HG03558 (cell line): ENCODE measurements around the gene SCYGR2.
"Not testable (repeated sequence)": the region's sequence is repeated elsewhere in the genome, so short reads cannot be mapped to it uniquely, and the experiment has no call there.

Experiments used
- ATAC-seq: cut with Tn5 transposase; IDR thresholded peaks from one replicate; pipeline ENCODE4 v1.9.1; 2021; ENCODE audit warnings: moderate number of reproducible peaks; ENCODE audit not compliant: unreplicated experiment; ENCODE audit errors: extremely low read depth

Gene SCYGR2, protein sequence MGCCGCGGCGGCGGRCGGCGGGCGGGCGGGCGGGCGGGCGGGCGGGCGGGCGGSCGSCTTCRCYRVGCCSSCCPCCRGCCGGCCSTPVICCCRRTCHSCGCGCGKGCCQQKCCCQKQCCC

DNA sequence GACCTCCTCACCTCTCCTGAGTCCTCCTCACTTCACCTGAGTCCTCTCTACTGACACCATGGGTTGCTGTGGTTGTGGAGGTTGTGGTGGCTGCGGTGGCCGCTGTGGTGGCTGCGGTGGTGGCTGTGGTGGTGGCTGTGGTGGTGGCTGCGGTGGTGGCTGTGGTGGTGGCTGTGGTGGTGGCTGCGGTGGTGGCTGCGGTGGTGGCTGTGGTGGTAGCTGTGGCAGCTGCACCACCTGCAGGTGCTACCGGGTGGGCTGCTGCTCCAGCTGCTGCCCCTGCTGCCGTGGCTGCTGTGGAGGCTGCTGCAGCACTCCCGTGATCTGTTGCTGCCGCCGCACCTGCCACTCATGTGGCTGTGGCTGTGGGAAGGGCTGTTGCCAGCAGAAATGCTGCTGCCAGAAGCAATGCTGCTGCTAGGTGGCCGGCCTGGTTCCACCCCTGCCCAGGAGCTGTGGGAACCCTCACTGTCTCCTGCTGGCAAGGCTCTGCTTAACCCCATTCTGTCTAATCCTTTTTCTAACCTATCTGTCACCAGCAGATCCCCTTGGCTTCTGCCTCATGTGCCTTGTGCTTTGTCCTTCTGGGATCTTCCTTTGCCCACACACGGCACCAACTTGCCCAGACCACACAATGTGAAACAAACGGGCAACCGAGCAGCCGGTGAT lies at the start of gene SCYGR2:
Gene SCYGR2, plus strand, starts transcription at position 59 of the 669 bp plus-strand sequence. Its CDS starts 0 bp downstream, at position 59.
- ATAC-seq: not testable (repeated sequence)

DNA sequence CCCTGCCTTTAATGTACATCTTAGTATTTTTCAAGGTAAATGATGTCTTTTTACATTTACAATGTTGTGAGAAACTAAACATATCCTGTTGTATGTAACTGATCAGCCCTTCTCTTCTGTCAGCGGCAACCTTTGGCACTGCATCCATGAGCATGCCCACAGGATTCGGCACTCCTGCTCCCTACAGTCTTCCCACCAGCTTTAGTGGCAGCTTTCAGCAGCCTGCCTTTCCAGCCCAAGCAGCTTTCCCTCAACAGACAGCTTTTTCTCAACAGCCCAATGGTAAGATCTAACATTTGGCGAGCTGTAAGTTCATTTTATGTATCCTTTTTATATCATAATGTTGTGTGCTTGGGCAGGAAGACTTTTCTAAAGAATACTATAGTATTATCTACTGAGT lies 46.9 kb upstream of the SCYGR2 start:
- ATAC-seq: no peak

DNA sequence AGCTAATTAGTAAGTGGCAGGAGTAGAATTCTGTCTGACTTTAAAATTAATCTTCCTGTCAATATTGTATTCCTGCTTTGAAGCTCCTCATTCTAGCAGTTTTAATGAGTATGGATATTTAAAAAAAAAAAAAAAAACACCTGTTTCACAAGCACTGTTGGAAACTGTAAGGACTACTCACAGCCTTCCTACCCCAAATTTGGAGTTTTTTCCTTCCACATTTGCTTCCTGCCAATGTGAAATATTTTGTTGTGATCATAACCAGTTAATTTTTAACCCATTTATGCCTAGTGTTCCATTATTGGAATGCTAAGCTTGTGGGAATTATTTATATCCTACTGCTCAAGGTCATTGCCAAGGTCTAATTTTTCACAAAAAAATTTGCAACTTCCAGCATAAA lies 36.1 kb upstream of the SCYGR2 start:
- ATAC-seq: no peak

DNA sequence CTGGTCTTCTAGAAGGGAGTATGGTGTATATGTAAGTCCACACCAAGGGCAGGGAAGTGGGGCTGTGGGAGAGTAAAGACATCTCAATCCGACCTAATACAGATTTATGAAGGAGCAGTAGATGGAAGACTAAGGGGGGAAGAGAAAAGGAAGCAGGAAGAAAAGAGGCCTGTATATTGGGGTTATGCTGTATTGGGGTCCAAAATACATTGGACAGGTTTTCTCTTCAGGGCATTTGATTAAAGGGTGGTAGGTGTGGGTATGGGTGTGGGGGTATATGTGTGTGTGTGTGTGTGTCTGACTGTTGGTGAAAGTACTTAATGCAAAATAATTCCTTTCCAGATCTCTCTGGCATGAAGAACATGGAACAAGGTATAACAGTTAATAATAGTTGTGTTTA lies 33.6 kb upstream of the SCYGR2 start:
- ATAC-seq: no peak

DNA sequence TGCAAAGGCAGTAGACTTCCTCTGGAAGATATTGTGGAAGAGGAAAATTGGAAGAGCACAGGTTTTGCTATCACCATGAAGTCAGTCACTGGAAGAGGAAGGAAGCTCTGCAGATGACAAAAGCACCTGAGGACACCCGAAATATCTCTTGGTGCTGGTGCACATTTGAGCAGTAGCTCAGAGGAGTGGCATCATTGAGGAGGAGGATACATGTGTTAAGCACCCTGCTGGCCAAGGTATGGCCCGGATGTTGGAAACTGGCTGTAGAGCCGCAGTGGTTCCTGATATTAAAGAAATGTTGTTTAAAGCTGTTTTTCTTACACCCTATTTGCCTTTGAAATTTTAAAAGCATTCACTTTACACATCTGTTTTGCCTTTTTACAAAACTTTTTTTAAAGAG lies 32.7 kb upstream of the SCYGR2 start:
- ATAC-seq: no peak

DNA sequence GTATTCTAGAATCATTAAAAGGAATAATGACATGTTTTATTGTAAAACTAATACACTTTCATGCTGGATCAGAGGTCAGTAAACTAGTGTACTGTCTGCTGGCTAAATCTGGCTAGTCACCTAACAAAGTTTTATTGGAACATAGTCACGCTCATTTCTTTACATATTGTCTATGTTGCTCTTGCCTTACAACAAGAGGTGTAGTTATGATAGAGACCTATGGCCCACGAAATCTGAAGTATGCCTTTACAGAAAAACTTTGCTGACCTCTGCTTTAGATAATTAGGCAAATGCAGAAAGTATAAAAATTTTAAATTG lies 29.9 kb upstream of the SCYGR2 start:
- ATAC-seq: no peak

DNA sequence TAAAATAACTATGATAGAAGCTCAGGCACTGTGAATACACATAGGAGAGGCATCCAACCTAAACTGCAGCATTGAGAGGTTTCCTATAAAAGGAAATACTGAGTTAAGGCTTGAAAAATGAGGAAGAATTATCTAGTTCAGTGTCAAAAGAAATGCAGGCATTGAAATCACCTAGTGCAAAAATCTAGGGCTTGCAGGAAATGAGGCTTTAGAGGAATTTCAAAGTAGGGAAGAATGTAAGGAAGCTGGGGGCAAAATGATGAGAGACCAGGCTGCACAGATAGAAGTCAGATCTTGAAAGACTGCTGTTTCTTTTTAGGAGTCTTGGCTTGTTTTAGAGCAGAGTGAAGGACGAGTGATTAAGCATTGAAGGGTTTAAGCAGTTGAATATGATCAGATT lies 28.1 kb upstream of the SCYGR2 start:
- no peak for ATAC-seq

DNA sequence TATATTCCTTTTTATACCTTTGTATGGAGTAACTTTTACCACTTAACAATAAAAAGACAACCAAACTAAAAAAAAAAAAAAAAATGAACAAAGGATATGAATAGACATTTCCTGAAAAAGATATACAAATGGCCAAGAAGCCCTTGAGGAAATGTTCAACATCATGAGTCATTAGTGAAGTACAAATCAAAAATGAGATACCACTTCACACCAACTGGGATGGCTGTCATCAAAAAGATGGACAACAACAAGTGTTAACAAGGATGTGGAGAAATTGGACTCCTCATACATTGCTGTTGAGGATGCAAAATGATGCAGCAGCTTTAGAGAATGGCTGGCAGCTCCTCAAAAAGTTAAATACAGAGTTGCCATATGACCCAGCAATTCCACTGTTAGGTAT lies 22.6 kb upstream of the SCYGR2 start:
- no peak for ATAC-seq

DNA sequence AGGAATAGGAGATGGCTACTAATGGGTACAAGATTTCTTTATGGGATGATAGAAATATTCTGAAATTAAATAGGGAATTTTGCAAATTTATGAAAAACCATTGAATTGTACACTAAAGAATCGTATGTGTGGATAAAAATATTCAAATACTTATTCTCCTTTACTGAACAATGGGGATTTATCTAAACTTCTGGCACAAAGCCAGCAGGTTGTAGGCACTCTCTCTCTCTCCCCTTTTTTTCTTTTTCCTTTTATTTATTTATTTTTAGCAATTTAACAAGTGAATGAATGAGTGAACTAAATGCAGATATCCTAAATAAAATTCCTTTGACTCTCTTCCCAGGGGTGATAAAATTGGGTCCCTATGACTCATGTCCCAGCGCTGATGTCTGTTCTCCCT lies 21.9 kb upstream of the SCYGR2 start:
- no peak for ATAC-seq

DNA sequence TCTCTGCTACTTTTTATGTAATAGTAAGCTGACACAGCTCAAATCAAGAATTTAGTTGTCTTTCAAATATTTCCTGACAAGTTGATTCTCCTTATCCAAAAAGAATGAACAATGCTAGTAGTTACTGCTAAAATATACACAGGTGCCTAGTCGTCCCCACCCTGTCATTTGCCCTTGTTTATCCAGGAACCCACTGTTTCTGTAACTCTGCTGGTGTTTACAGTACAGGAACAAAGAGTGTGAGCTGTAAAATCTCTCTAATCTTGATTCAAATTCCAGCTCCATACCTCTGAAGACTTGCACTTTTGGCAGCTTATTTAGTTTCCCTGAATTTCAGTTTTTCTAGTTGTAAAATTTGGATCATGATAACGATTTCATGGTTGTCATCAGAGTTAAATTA lies 21.1 kb upstream of the SCYGR2 start:
- ATAC-seq: no peak

DNA sequence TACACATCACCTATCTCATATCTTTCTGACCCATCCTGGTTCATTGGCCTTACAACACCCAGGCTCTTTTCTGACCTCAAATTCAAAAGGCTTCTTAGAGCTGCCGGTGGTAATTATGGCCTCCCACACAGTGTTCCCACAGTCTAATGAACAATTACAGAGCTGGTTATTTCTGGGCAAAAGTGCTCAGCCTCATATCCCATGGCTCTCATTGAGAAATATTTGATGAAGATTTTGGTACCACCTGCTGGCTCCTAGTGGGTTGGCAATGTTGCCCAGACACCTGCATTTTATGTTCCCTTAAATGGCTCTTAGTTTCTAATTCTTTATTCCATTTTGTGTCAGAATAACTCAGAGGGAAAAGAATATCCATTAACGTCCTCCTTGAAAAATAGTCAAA lies 20.1 kb upstream of the SCYGR2 start:
- ATAC-seq: no peak

DNA sequence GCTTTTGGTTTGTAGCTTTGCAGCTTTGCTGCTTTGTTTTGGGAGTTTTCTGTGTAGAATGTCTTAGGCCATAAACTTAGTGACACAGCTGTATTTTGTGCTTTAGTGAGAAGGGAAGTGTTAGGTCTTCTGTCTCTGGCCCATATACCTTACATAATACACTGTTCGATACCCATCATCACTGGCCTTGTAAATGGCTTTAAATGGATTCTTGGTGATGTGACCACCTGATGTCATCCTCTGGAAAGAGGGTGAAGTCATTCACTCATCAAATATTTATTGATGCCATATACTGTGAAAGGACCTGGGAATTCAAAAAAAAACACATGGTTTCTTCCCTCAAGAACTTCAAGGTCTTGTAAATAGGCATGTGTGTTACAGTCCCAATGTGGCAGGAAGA lies 18.9 kb upstream of the SCYGR2 start:
- ATAC-seq: no peak

DNA sequence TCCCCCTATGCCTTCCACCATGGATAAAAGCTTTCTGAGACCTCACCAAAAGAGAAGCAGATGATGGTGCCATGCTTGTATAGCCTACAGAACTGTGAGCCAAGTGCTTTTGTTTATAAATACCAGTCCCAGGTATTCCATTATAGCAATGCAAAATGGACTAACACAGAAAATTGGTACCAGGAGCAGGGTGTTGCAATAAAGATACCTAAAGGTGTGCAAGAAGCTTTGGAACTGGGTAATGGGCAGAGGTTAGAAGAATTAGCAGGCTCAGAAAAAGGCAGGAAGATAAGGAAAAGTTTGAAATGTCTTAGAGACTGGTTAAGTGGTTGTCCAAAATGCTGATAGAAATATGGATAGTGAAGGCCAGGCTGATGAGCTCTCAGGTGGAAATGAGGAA lies 16.3 kb upstream of the SCYGR2 start:
- ATAC-seq: no peak

DNA sequence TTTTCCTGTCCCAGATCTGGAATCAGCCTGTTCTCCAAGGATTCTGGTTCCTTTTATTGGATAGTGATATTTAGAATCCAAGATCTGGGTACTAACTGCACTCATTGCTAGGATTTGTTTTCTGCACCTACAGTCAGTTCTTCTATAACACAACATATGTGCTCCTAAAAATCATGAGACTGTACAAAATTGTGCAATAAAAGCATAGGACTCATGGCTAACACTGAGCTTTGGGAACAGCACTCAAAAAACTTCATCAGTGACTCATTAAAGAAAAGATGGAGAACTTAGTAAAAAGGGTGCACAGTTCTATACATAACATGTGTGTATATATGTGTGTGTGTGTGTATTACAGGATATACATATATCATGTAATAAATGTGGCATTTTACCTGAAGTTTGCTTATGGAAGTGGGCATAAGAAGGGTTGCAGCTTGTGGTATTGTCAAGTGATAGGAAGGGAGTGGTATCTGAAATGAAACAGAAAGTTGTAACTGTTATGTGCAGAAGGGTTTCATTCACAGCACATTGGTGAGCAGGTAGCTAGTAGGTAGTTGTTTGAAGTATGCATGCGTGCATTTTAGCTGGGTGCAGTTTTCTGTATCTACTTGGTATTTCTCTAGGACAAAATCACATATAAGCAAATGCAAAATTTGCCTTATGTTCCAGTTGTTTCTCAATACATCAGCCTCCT lies 5.9 kb upstream of the SCYGR2 start:
- no peak for ATAC-seq

DNA sequence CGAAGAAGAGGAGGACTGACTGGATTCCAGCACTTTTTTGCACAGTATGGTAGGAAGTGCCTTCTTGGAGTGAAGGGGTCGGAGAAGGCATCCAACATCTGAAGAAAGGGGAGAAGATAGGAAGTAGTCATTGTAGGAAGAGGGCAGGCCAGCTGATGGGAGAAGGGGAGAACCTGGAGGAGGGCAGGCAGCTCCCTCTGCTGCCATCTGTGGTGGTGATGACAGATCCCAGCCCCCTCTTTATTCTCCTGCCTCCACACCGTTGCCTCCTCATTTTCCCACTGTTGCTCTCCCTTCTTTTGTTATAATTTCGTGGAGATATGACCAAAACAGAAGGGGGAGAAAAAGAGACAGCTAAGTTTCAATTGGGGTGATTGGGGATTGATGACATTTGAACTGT lies 2.9 kb upstream of the SCYGR2 start:
- no peak for ATAC-seq

DNA sequence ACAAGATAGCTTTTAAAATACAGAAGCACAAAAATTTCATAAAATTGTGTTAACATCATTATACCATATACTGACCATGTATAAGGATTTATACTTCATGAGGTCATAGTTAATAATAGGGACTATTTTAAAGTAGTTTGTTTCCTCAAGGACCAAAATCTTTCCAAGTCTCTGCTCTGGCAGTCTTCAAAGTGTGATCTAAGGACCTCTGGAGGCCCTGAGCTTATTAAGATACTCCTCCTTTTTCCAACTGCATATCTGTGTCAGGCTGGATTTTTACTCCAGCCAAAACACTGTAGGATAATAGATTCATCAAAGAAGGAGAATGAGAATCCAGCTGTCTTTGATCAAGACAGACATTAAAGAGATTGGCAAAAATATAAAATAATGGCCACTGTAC lies 1.7 kb upstream of the SCYGR2 start:
- no peak for ATAC-seq

DNA sequence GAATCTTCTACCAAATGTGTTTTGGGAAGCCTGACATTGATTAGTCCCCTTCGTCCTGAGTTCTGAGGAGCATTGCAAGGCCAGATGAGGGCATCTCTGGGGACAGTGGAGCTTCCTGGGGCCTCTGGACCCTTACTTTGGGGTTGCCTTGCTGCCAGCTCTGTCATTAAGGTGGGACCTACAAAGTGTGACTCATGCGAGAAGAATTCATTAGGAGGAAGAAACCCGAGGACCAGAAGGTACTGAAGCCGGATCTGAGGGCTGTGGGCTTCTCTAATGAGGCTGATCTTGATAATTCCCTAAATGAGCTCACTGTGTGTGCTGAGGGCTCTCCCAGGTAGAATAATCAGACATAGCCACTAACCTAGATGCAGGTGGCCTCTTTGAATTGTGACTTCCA lies 695 bp upstream of the SCYGR2 start:
- ATAC-seq: no peak

DNA sequence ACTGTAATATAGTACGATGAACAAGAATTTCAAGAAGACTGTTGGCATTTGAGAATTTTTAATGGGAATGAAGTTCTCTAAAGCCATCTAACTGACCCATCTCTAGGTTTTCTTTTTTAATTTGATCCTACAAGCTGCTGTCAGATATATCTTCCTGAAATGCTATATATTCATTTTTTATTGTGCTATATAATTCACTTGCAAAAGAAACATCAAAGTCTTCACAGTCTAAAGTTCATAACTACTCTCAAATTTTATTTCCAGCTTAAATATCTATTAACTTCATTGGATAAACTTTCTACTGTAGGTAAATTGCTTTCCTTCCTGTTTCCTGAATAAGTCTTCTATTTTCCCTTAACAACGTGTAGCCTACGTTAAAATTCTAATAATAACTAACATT lies 3.7 kb downstream of the SCYGR2 start:
- ATAC-seq: no peak

DNA sequence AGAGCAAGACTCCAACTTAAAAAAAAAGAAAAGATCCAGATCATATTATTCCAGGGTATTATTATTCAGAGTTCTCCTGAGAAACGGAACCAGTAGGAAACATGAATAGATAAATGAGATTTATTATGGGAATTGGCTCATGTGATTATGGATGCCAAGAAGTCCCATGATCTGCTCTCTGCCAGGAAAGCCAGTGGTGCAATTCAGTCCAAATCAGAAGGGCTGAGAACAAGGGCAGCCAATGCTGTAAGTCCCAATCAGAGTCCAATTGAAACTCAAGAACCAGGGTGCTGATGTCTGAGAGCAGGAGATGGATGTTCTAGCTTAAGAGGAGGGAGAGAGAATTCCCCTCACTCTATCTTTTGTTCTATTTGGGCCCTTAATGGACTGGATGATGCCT lies 7.8 kb downstream of the SCYGR2 start:
- ATAC-seq: no peak

DNA sequence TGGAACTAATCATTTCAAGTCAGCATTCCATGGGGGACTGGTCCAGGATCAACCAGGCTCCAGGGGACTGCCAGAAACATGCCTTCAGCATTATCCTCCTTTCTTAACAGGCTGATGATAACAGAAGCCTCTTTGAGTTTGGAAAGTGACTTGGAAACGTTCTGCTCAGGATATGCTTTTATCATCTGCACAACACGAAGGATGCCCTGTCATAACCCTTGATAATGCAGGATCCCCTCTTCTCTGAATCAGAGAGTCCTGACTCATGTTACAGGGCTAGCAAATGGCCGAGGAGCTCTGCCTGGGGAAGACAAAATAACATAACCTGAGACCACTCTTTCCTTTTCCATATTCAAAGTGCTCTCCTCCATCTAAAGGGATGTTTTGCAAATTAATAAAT lies 9.2 kb downstream of the SCYGR2 start:
- no peak for ATAC-seq

DNA sequence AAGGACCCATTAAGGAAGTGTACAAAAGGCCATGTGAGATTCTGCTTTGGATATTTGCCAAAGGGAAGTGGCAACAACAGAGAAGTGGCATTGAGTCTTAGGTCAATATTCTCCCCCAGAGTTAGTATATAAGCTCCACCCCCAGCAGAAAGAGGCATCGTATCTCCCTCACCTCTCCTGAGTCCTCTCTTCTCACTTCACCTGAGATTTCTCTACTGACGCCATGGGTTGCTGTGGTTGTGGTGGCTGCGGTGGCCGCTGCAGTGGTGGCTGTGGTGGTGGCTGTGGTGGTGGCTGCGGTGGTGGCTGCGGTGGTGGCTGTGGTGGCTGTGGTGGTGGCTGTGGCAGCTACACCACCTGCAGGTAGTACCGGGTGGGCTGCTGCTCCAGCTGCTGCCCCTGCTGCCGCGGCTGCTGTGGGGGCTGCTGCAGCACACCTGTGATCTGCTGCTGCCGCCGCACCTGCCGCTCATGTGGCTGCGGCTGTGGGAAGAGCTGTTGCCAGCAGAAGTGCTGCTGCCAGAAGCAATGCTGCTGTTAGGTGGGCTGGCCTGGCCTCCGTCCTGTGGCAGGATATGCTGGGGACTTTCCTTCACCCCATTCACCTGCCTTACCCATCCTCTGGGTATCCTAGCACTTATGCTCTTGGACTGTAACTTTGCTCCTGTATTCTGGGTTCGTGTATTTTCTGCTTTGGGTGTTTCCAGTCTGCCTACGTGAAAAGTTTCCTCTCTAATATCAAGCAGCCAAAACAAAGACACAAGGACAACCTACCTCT lies 10.1 kb downstream of the SCYGR2 start:
- no peak for ATAC-seq
